ENCODE measurements around the gene POU2AF1. TPM values are rescaled to one million over a fixed set of nuclear protein-coding genes. Genes with fewer than 3 reads are reported as not detected.

The POU2AF1 gene
- total and polyA plus RNA-seq, 2 of the 13 experiments (the other 11 are each of a cell fraction or from before 2014, with no cell fraction given): 1.9 to 3.6 TPM

GRCh38 chr11:111336582-111337256 is 42.4 kb downstream of the POU2AF1 start (continued):
- TF ChIP-seq THAP9 (CRISPR knock-in tag; IDR thresholded peaks at IDR 0.05; ENCODE audit: borderline replicate concordance): no peak
- TF ChIP-seq ZKSCAN8 (CRISPR knock-in tag; IDR thresholded peaks at IDR 0.05; ENCODE audit: borderline replicate concordance): no peak
- TF ChIP-seq ZNF256 (CRISPR knock-in tag; conservative IDR thresholded peaks at IDR 0.05): no peak
- no peak for TF ChIP-seq MYC (CRISPR knock-in tag; IDR thresholded peaks at IDR 0.05; ENCODE audit: borderline replicate concordance)
- no peak for TF ChIP-seq ZNF605 (CRISPR knock-in tag; IDR thresholded peaks at IDR 0.05)
- no peak for TF ChIP-seq FOSL1 (CRISPR knock-in tag; IDR thresholded peaks at IDR 0.05; ENCODE audit: borderline replicate concordance)
- TF ChIP-seq ZFX (CRISPR knock-in tag; IDR thresholded peaks at IDR 0.05; ENCODE audit: low read depth): no peak; the same call in 1 of the 2 replicates
- peak; percentile 63 for TF ChIP-seq BCL6 (CRISPR knock-in tag; IDR thresholded peaks at IDR 0.05)
- TF ChIP-seq FOXJ3 (CRISPR knock-in tag; IDR thresholded peaks at IDR 0.05; ENCODE audit: borderline replicate concordance): no peak
- TF ChIP-seq NR2F6 (IDR thresholded peaks at IDR 0.05): no peak
- TF ChIP-seq NR2F6 (CRISPR knock-in tag; IDR thresholded peaks at IDR 0.05): peak; percentile 53; the same call in 1 of the 2 replicates
- no peak for TF ChIP-seq KLF9 (CRISPR knock-in tag; IDR thresholded peaks at IDR 0.05; ENCODE audit: low read depth)
- no peak for TF ChIP-seq ZNF772 (CRISPR knock-in tag; IDR thresholded peaks at IDR 0.05)
- TF ChIP-seq ZNF143 (CRISPR knock-in tag; IDR thresholded peaks at IDR 0.05): no peak
- no peak for TF ChIP-seq NFAT5 (CRISPR knock-in tag; IDR thresholded peaks at IDR 0.05)
- TF ChIP-seq ZNF558 (CRISPR knock-in tag; IDR thresholded peaks at IDR 0.05; ENCODE audit: borderline replicate concordance): no peak
- no peak for TF ChIP-seq KLF13 (CRISPR knock-in tag; IDR thresholded peaks at IDR 0.05)
- TF ChIP-seq ZNF501 (CRISPR knock-in tag; IDR thresholded peaks at IDR 0.05): peak; percentile 58; the same call in 1 of the 2 replicates
- TF ChIP-seq ZNF260 (CRISPR knock-in tag; IDR thresholded peaks at IDR 0.05; ENCODE audit: borderline replicate concordance, low read depth): no peak
- TF ChIP-seq DRAP1 (CRISPR knock-in tag; IDR thresholded peaks at IDR 0.05): no peak
- no peak for TF ChIP-seq ZNF746 (CRISPR knock-in tag; IDR thresholded peaks at IDR 0.05)
- TF ChIP-seq ZNF33B (CRISPR knock-in tag; IDR thresholded peaks at IDR 0.05): no peak
- TF ChIP-seq NCOA1 (CRISPR knock-in tag; IDR thresholded peaks at IDR 0.05): no peak
- TF ChIP-seq ZNF496 (CRISPR knock-in tag; IDR thresholded peaks at IDR 0.05; ENCODE audit: insufficient replicate concordance): no peak
